CD4-positive, alpha-beta T cell treated with Interleukin-12 subunit alpha and Interleukin-12 subunit beta, for 1 hour (primary cell): ENCODE measurements around the gene DPP9.
A peak's percentile ranks its signal among the peaks of the same experiment; 100 is the strongest.
"Not testable (repeated sequence)": the region's sequence is repeated elsewhere in the genome, so short reads cannot be mapped to it uniquely, and the experiment has no call there.

ENCODE experiments used
- DNase-seq: peaks from one replicate; pipeline ENCODE4 v3.0.0-alpha.2; 2020

DPP9 gene

DNA sequence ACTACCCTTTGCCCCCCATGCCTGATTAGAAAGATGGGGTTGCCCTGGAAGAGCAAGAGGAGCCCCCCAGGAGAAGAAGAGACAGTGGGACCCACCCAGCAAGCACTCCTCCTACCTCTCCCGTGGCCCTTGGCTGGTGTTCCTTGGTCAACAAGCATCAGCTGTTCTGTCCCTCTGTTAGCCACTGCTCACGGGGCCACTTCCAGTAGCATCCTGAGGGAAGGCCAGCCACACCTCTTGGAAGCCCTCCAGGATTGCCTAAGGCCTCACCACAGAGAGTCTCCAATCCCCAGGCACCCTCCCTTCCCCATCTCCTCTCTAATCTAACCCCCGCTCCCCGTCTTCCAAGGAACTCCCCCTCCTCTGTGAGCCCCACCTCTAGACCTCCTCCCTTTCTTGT, 15.1 kb upstream of the DPP9 start:
- DNase-seq: no peak

- no peak for DNase-seq
Measured at GRCh38 chr19:4737955-4738600, 14.4 kb upstream of the DPP9 start.

GRCh38 chr19:4733755-4734345, 10.2 kb upstream of the DPP9 start:
- no peak for DNase-seq

- DNase-seq: peak; percentile 76
Measured at GRCh38 chr19:4732680-4733114, 9.1 kb upstream of the DPP9 start.

DNA sequence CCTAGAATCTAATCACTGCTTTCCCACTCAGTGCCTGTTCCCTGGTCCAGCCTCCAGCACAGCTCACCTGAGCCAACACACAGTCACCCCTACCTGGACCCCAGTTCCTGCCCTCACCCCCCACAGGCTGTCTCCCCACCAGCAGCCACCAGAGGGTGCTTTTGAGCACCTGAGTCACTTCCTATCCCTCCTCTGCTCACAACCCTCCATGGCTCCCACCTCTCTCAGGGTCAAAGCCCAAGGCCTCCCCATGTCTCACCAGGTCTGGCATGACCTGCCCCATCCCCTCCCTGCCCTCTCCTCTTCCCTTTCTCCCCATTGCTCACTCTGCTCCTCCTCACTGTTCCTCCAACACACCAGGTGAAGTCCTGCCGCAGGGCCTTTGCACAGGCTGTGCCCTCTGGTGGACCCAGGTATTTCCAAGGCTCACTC, 7.1 kb upstream of the DPP9 start:
- peak; percentile 71 for DNase-seq

DNA sequence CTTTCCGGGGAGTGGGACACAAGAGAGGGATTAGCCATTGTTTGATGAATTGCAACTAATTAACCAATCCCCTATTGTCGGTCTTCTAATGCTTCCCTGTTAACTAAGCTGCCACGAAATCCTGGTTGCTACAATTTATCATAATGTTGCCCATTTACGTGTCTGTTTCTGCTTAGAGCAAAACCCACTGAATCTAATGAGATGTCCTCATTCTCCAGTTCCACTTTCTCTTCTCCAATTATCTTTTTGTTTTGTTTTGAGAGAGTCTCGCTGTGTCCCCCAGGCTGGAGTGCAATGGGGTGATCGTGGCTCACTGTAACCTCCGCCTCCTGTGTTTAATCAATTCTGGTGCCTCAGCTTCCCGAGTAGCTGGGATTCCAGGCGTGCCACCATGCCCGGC, 5.2 kb upstream of the DPP9 start:
- DNase-seq: no peak

DNA sequence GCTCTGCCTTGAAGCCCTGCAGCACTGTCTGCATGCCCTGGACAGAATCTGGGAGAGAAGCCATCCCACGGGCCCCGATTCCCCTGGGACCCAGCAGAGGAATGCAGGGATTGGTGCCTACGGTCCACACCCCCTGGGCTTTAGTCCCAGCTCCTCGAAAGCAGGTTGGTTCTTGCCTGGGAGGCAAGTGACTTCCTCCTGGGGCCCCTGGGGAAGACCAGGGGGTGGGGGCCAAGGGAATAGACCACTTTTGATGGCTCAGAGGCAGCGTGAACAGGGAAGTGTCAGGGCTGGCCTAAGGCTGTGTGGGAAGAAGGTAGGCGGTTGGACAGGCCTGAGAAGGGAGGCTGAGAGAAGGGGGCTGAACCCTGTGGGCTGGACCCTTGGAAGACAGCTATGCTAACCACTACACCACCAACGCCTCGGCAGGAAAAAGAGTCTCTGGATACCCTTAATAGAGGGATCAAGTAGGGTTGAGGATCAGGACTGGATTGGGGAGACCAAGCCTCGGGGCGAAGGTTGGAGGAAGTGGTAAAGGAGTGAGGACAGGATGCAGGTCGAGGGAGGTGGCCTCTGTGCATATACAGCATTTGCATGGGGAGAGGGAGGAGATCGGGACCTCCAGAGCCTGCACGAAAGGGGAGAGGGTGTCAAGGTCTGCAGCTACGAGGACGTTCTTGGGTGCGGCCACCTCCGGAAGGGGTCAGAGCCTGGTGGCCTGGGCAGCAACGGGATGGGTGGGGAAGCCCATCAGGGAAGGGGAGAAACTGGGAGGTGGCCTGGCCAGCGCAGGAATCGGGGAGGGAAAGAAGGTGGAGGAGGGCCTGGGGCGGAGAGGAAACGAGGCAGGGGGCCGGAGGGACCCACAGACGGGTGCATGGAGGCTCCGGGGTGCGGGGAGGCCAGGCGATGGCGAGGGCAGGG, 709 bp downstream of the DPP9 start:
- DNase-seq: peak; percentile 5

GRCh38 chr19:4721196-4721595, 2.4 kb downstream of the DPP9 start:
- no peak for DNase-seq

DNA sequence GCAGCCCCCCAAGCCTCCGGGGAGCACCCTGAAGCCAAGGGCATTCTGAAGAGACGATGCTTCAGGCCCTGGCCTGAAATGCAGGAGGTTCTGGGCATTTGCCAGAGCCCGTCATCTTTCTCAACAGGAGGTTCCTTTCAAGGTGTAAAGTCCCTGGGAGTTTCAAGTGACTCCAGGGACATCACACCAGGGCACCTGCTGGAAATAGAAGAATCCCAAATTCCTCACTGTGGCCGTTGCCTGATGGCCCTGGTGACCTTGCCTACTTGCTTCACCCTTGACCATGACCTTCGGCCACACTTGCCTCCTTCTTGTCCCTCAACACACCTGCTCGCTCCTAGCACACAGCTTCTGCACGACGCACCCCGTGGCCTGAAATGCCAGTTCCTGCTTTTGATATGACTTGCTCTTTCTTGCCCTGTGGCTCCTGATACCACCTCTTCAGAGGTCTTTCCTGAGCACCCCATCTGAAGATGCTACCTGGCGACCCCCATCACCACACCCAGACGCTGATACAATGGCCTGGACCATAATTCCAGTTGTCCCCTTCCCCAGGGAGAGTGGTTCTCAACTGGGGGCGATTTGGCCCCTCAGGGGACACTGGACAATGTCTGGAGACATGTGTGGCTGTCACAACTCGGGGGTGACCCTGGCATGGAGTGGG, 3.5 kb downstream of the DPP9 start:
- DNase-seq: no peak

- no peak for DNase-seq
Measured at GRCh38 chr19:4719499-4719866, 4.2 kb downstream of the DPP9 start.

DNA sequence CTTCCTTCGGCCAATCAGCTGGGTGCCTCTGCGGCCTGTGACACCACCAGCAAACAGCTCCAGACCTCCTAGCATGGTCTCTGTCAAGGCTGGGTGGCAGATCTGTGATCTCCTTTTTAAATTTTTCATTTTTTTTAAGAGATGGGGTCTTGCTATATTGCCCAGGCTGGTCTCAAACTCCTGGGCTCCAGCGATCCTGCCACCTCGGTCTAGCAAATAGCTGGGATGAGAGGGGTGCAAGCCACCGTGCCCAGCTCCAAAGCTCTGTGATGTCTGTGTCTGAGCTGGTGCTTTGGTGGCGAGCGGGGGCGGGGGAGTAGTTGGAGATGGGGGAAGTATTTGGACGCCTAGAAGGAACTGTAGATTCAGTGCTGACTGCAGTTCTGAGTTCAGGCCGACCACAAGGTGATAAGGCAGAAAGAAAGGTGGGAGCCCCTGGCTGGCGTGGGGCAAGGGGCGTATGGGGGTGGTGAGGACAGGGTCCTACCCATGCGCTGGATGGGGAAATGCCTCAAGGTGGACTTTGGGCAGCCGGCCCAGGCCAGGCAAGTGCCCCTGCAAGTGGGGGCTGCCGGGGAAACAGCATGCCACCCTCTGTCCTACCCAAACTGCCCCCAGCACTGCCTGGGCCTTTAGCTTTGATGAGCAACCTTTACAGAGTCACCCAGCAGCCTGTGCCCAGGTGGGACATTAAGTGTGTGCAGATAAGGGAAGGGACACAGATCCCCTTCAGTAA, 5.5 kb downstream of the DPP9 start:
- no peak for DNase-seq

- no peak for DNase-seq
Measured at GRCh38 chr19:4717191-4717965, 6.3 kb downstream of the DPP9 start.

DNA sequence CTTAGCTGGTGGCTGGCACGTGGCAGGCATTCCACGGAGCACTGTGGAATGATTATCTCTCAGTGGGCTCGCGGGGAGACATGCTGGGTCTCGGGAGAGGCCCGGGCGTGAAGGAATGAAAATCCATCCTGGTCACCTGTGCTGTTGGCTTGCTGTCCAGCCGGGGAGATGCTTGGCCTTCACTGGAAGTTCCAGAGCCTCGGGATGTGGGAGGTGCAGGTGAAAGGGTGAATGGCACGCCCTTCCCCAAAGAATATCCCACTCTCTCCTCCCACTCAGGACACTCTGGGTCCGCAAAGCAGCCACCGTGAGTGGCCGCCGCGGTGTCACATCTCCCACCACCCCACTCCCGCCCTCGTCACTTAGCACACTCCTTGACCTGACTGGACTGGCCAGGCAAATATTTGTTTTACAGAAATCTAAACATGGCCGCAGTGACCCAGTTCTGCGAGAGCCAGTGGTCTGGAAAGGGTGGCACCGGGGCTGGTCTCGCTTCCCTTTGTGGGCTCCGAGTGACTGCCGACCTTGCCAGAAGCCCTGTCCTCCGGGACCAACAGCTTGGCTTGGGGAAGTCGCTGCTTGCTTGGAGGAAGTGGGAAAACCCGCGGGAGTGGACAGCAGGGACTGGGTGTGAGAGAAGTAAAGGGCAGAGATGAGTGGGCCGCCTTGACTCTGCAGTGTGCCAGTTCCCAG, 8.0 kb downstream of the DPP9 start:
- no peak for DNase-seq

- DNase-seq: not testable (repeated sequence)
Measured at GRCh38 chr19:4715178-4715528, 8.5 kb downstream of the DPP9 start.

DNA sequence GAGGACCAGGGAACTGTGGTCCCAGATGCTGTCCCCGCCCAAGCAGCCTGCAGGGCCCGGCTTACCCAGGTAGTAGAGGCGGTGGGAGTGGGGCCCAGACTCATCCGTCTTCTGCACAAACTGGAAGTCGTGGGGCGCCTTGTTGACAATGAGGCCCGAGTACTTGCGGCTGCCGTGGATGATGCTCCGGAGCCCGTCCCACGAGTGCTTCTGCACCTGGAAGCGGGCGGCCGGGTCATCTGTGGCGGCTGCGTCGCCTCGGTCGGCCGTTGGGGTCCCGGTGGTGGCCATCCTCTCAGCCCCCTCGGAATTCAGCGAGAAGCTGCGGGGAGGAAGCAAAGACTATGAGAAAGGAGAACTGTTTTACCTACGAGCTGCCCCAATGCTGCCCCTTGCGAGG, 9.6 kb downstream of the DPP9 start:
- DNase-seq: no peak

GRCh38 chr19:4713384-4713951, 10.2 kb downstream of the DPP9 start:
- no peak for DNase-seq

DNA sequence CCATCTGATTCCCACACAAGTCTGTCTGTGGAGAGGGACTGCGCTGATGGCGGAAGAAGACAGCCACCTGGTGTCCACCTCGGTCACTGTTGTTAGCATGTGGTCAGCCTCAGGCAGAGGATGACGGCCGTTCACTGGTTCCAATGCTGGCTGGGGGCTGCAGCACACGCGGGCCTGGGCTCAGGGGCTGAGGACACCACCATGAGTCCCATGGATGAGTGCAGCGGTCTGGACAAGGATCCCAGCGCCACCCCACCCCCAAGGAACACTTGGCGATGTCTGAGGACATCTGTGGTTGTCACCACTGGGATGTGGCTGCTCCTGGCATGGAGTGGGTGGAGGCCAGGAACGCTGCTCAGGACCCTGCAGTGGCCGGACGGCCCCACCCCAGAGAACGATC, 10.9 kb downstream of the DPP9 start:
- DNase-seq: no peak

GRCh38 chr19:4711211-4711610, 12.4 kb downstream of the DPP9 start:
- no peak for DNase-seq

- DNase-seq: no peak
Measured at GRCh38 chr19:4710281-4710600, 13.4 kb downstream of the DPP9 start.

- peak; percentile 34 for DNase-seq
Measured at GRCh38 chr19:4709440-4710280, 14.0 kb downstream of the DPP9 start.
